ENCODE measurements around the gene FOXJ1.

- no peak for TF ChIP-seq CTCF (IDR thresholded peaks at IDR 0.05)
- no peak for TF ChIP-seq POLR2A (IDR thresholded peaks at IDR 0.05)
Observed at GRCh38 chr17:76125922-76126321, 15.1 kb downstream of the FOXJ1 start.

All from ovary (tissue), 3 donors.